H9 (cell line): ENCODE results near the gene UPK3B. TPM values are rescaled to one million over a fixed set of nuclear protein-coding genes. Genes with fewer than 3 reads are reported as not detected.
"Not testable (repeated sequence)": the region's sequence is repeated elsewhere in the genome, so short reads cannot be mapped to it uniquely, and the experiment has no call there.

Experiments
- DNase-seq: peaks from one replicate; pipeline ENCODE4 v3.0.0-alpha.2; 2017
- H2AFZ ChIP-seq: one replicate; pipeline ENCODE4 v1.6.1; 2013; ENCODE audit warnings: mild to moderate bottlenecking, low read length, control low read depth, moderate library complexity
- H2AK5ac ChIP-seq: 2 replicates; pipeline ENCODE4 v1.6.1; 2013; ENCODE audit warnings: low read length, control low read depth, mixed read lengths; ENCODE audit not compliant: insufficient read length
- H2BK120ac ChIP-seq: one replicate; pipeline ENCODE4 v1.6.1; 2013; ENCODE audit warnings: low read depth, mild to moderate bottlenecking, low read length, control low read depth, inconsistent platforms; ENCODE audit not compliant: poor library complexity, severe bottlenecking
- H2BK12ac ChIP-seq: 2 replicates; pipeline ENCODE4 v1.6.1; 2013; ENCODE audit warnings: low read length, control low read depth, mixed read lengths, low read depth; ENCODE audit not compliant: insufficient read length
- H2BK15ac ChIP-seq: 2 replicates; pipeline ENCODE4 v1.6.1; 2013; ENCODE audit warnings: low read depth, low read length, control low read depth
- H2BK20ac ChIP-seq: one replicate; pipeline ENCODE4 v1.6.1; 2013; ENCODE audit warnings: low read depth, mild to moderate bottlenecking, low read length, control low read depth, inconsistent platforms; ENCODE audit not compliant: poor library complexity, severe bottlenecking
- H2BK5ac ChIP-seq: 2 replicates; pipeline ENCODE4 v1.6.1; 2013; ENCODE audit warnings: low read length, control low read depth, mixed read lengths; ENCODE audit not compliant: insufficient read length
- H3K14ac ChIP-seq: 2 replicates; pipeline ENCODE4 v1.6.1; 2013; ENCODE audit warnings: low read length, control low read depth; ENCODE audit not compliant: insufficient read depth
- H3K18ac ChIP-seq: 2 replicates; pipeline ENCODE4 v1.6.1; 2013; ENCODE audit warnings: low read depth, mild to moderate bottlenecking, mixed read lengths, low read length, control low read depth; ENCODE audit not compliant: insufficient read length
- H3K23ac ChIP-seq: 2 replicates; pipeline ENCODE4 v1.6.1; 2013; ENCODE audit warnings: low read length, control low read depth, mixed read lengths, low read depth; ENCODE audit not compliant: insufficient read length
- H3K23me2 ChIP-seq: 2 replicates; pipeline ENCODE4 v1.6.1; 2013; ENCODE audit warnings: low read depth, mild to moderate bottlenecking, mixed read lengths, low read length, control low read depth; ENCODE audit not compliant: insufficient read length, poor library complexity, severe bottlenecking
- H3K27ac ChIP-seq: 2 replicates; pipeline ENCODE4 v1.5.1; 2013; ENCODE audit warnings: low read length, control low read depth, mixed read lengths, low read depth; ENCODE audit not compliant: insufficient read length
- H3K27me3 ChIP-seq: 2 replicates; pipeline ENCODE4 v1.6.1; 2013; ENCODE audit warnings: low read length, control low read depth, inconsistent platforms; ENCODE audit not compliant: insufficient read depth
- H3K4ac ChIP-seq: 2 replicates; pipeline ENCODE4 v1.6.1; 2013; ENCODE audit warnings: low read depth, mild to moderate bottlenecking, control low read depth, inconsistent platforms, low read length, moderate library complexity
- H3K4me1 ChIP-seq: 2 replicates; pipeline ENCODE4 v1.6.1; 2013; ENCODE audit warnings: low read length, control low read depth, inconsistent platforms; ENCODE audit not compliant: insufficient read depth
- H3K4me2 ChIP-seq: 2 replicates; pipeline ENCODE4 v1.6.1; 2013; ENCODE audit warnings: low read length, control low read depth, mixed read lengths; ENCODE audit not compliant: insufficient read length, insufficient read depth
- H3K56ac ChIP-seq: 2 replicates; pipeline ENCODE4 v1.6.1; 2013; ENCODE audit warnings: low read depth, mild to moderate bottlenecking, mixed read lengths, low read length, control low read depth; ENCODE audit not compliant: insufficient read length
- H3K79me1 ChIP-seq: 2 replicates; pipeline ENCODE4 v1.6.1; 2013; ENCODE audit warnings: low read depth, mild to moderate bottlenecking, moderate library complexity, low read length, control low read depth, inconsistent platforms; ENCODE audit not compliant: insufficient read depth, poor library complexity, severe bottlenecking
- H3K79me2 ChIP-seq: 2 replicates; pipeline ENCODE4 v1.6.1; 2013; ENCODE audit warnings: low read length, control low read depth, inconsistent platforms; ENCODE audit not compliant: insufficient read depth
- H3K9ac ChIP-seq: 2 replicates; pipeline ENCODE4 v1.6.1; 2013; ENCODE audit warnings: low read length, control low read depth, mixed read lengths; ENCODE audit not compliant: insufficient read length; ENCODE audit errors: extremely low read depth
- H3K9me3 ChIP-seq: one replicate; pipeline ENCODE4 v1.6.1; 2013; ENCODE audit warnings: low read depth, low read length, inconsistent platforms; ENCODE audit not compliant: control insufficient read depth
- H3T11ph ChIP-seq: one replicate; pipeline ENCODE4 v1.6.1; 2013; ENCODE audit warnings: mild to moderate bottlenecking, low read length, control low read depth, inconsistent platforms
- H4K20me1 ChIP-seq: one replicate; pipeline ENCODE4 v1.6.1; 2013; ENCODE audit not compliant: control insufficient read depth, insufficient read length, insufficient read depth
- H4K5ac ChIP-seq: 2 replicates; pipeline ENCODE4 v1.6.1; 2013; ENCODE audit warnings: low read depth, mild to moderate bottlenecking, mixed read lengths, low read length, control low read depth; ENCODE audit not compliant: insufficient read length
- H4K8ac ChIP-seq: replicated peaks from 2 replicates; pipeline ENCODE4 v1.6.1; 2013; ENCODE audit warnings: low read length, control low read depth, mixed read lengths, low read depth; ENCODE audit not compliant: insufficient read length
- H4K91ac ChIP-seq: 2 replicates; pipeline ENCODE4 v1.6.1; 2013; ENCODE audit warnings: low read depth, mild to moderate bottlenecking, moderate library complexity, mixed read lengths, low read length, control low read depth; ENCODE audit not compliant: insufficient read length
- H3K27ac Mint-ChIP-seq, 3 experiments: 2 replicates in 2 of 3; 3 replicates in 1 of 3; pipeline ENCODE4 v1.8.0; 2020 to 2021; ENCODE audit warnings: mixed read lengths in 3 of 3, mild to moderate bottlenecking in 1 of 3, moderate library complexity in 1 of 3
- H3K27me3 Mint-ChIP-seq: 2 replicates; pipeline ENCODE4 v1.8.0; 2021; ENCODE audit warnings: low read depth, mild to moderate bottlenecking, moderate library complexity, mixed read lengths
- H3K36me3 Mint-ChIP-seq, 3 experiments: 2 replicates in 2 of 3; 3 replicates in 1 of 3; pipeline ENCODE4 v1.8.0; 2020 to 2021; ENCODE audit warnings: low read depth in 3 of 3, mixed read lengths in 3 of 3; ENCODE audit not compliant: insufficient read depth in 1 of 3
- H3K4me1 Mint-ChIP-seq, 2 experiments: 2 replicates each; pipeline ENCODE4 v1.8.0; 2020; ENCODE audit warnings: mixed read lengths in 2 of 2
- H3K4me3 Mint-ChIP-seq, 2 experiments: 2 replicates in 1 of 2; 3 replicates in 1 of 2; pipeline ENCODE4 v1.8.0; 2020 to 2021; ENCODE audit warnings: mild to moderate bottlenecking in 2 of 2, mixed read lengths in 2 of 2, moderate library complexity in 1 of 2
- H3K9me3 Mint-ChIP-seq, 2 experiments: 2 replicates in 1 of 2; 3 replicates in 1 of 2; pipeline ENCODE4 v1.8.0; 2020; ENCODE audit warnings: mild to moderate bottlenecking in 2 of 2, mixed read lengths in 2 of 2, moderate library complexity in 1 of 2
- WGBS: extraction: QIAGEN DNeasy Blood & Tissue Kit; methylation state at CpG from one replicate; pipeline ENCODE4 v1.1.7; 2013; ENCODE audit warnings: missing lambda C conversion rate, low lambda C conversion rate, mixed read lengths; ENCODE audit not compliant: insufficient read length; ENCODE audit errors: extremely low coverage; 5-methylcytosine and 5-hydroxymethylcytosine counted together
- total RNA-seq: library from RNA; stranded (reverse); gene quantifications from 2 replicates; pipeline ENCODE4 v1.2.1, GENCODE V29; 2021

The UPK3B gene
- total RNA-seq, 1 experiment from 2014 or later, result 3.5 TPM

GRCh38 chr7:76511911-76512885 lies 1.8 kb downstream of the UPK3B start:
- H3K27ac Mint-ChIP-seq, H3K4me1 ChIP-seq, H3K27me3 Mint-ChIP-seq, H3K79me2 ChIP-seq, H3K23me2 ChIP-seq, H2BK20ac ChIP-seq, H3K14ac ChIP-seq, H3K9me3 Mint-ChIP-seq, H4K8ac ChIP-seq, DNase-seq, H3K18ac ChIP-seq, H3K23ac ChIP-seq, H3K27me3 ChIP-seq, H3K9me3 ChIP-seq, H3K9ac ChIP-seq, H3K36me3 Mint-ChIP-seq, H2BK12ac ChIP-seq, H3K4me1 Mint-ChIP-seq, H3T11ph ChIP-seq, H3K4me2 ChIP-seq, H3K56ac ChIP-seq, H2AFZ ChIP-seq, H3K79me1 ChIP-seq, H3K4ac ChIP-seq, H2BK5ac ChIP-seq, H2BK120ac ChIP-seq, H4K20me1 ChIP-seq, H3K27ac ChIP-seq, H4K91ac ChIP-seq, H3K4me3 Mint-ChIP-seq, H2AK5ac ChIP-seq, H2BK15ac ChIP-seq, H4K5ac ChIP-seq: not testable (repeated sequence)
- no CpG with 5 or more reads among the region's 31 CpGs for WGBS
